ENCODE data around the gene RHOF.

RHOF gene

GRCh38 chr12:121740847-121741246 is 52.6 kb downstream of the RHOF start:
- no peak for DNase-seq

- no peak for DNase-seq
These were observed 55.1 kb downstream of the RHOF start for GRCh38 chr12:121738340-121738858.

GRCh38 chr12:121733849-121734248 is 59.6 kb downstream of the RHOF start:
- no peak for DNase-seq

- DNase-seq = no peak
These were observed 62.0 kb downstream of the RHOF start for GRCh38 chr12:121731473-121731872.

GRCh38 chr12:121729021-121729420 is 64.5 kb downstream of the RHOF start:
- DNase-seq = no peak

Measured in activated CD8-positive, alpha-beta memory T cell treated with anti-CD3 and anti-CD28 coated beads, Interleukin-2, amount 50 U/mL, for 48 hours (primary cell).